HG02973 (cell line): Measurements from ENCODE around the gene NPY5R.

Source experiments
- ATAC-seq: cut with Tn5 transposase; IDR thresholded peaks from one replicate; pipeline ENCODE4 v1.9.1; 2021; ENCODE audit warnings: moderate library complexity; ENCODE audit not compliant: unreplicated experiment

Gene NPY5R

DNA sequence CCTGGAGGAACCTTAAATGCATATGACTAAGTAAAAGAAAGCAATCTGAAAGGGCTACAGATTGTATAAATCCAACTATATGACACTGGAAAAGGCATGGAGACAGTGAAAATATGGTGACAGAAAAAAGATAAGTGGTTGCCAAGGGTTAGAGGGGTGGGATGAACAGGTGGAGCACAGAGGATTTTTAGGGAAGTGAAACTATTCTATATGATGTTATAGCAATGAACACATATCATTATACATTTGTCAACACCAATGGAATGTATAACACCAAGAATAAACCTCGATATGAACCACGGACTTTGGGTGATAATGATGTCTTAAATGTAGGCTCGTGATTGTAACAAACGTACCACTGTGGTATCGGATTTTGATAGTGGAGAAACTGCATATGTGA lies 40.7 kb downstream of the NPY5R start:
- no peak for ATAC-seq

DNA sequence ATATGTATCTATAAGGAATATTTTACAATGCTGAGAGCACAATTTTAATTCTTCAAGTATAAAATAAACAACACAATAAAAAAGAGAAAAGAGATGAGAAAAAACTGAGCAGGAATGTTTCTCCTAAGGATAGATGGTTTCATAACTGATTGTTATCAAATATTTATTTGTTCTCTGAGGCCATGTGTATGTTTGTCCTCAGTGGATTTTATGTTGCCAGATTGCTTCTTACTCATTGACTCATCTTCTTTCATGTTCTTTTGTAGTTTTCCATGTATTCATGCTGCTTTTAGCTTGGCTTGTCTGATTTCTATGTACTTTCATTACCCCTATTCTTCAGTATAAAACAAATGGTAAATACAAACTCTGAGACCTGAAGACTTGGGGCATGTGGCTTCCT lies 41.2 kb downstream of the NPY5R start:
- ATAC-seq, result no peak

DNA sequence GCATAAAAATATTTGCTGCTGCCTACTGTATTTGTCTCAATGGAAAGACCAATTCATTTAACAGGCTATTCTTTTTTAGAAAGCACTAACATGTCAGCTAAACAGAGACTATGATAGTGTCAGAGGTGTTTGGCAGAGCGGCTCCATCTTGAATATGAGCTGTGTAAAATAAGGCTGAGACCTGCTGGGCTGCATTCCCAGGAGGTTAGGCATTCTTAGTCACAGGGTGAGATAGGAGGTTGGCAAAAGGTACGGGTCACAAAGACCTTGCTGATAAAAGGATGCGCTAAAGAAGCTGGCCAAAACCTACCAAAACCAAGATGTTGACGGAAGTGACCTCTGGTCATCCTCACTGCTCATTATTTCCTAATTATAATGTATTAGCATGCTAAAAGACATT lies 41.8 kb downstream of the NPY5R start:
- no peak for ATAC-seq

DNA sequence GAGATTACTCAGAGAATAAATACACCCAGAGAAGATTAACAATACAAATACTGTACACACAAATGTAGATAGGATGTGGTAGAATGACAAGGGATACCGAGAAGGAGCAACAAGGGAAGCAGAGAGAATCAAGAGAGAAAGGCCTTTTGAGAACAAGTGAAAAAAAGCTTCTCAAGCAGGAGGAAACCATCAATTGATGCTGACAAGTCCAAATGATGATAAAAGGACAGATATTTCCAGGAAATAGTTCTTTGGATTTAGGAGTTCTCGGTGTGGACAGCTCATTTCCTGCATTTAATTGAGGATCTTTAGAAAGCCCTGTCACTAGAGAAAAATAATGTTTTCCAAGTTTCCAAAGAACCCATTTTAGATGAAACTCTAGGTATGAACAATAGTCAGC lies 48.1 kb downstream of the NPY5R start:
- ATAC-seq, result no peak

DNA sequence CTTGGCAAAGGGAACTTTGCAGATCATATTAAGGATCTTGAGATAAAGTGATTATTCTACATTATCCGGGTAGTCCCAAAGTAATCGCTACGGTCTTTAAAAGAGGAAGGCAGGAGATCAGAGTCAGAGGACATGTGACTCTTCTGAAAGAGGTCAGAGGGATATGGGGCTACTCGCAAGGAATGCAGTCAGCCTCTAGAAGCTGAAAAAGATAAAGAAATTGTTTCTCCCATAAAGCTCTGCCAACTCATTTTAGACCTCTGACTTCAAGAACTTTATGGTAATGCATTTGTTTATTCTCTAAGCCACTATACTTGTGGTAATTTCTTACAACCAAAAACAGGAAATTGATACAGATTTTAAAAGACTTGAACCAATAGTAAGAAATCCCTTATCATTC lies 48.6 kb downstream of the NPY5R start:
- ATAC-seq, result no peak

DNA sequence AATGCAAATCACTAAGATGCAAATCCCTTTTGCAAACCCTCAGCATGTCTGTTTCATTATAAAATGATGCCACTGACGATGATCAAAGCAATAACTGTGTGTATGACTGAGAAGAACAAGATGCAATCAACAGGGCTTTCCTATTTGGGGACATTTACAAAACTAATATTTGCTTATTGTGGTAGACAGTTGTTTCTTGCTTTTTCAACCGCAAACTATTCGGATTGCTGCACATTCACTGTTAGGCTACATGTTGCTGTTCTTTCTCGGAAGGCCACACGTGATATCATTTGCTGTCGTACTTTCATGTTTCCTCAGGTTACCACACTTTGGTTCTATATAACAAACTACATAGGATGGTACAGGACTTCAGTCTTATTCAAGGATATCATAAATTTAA lies 49.8 kb downstream of the NPY5R start:
- ATAC-seq, result no peak

DNA sequence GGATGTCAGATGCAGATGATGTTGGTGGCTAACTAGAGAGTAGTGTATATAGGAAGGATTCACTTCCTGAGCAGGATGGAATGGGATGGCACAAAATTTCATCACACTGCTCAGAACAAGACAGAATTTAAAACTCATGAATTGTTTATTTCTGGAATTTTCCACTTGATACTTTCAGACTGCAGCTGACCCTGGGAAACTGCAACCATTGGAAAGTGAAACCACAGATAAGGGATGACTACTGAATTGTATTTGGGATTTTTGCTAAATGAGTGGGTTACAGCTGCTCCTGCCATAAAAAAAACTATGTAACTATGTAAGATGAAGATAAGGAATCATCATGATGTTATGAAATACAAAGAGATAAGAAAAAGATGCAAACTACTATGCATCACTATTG lies 51.4 kb downstream of the NPY5R start:
- no peak for ATAC-seq

DNA sequence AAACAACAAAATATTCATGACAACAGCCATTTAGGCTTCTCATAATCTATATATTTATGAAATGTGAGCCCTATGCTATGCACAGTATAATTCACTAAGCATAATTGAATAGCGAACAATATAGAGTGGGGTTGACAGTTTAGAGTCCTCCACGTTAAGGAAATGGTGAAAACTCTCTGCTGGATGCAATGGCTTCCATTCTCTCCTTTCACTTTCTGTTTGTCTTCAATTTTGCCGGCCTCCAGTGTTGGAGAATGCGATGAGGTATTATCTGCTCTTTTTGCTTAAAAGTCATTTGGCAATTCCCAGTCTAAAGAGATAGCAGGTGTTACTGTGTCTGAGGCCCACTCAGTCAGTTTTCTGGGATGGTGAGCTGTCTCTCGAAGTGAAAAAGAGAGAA lies 52.1 kb downstream of the NPY5R start:
- ATAC-seq, result no peak

DNA sequence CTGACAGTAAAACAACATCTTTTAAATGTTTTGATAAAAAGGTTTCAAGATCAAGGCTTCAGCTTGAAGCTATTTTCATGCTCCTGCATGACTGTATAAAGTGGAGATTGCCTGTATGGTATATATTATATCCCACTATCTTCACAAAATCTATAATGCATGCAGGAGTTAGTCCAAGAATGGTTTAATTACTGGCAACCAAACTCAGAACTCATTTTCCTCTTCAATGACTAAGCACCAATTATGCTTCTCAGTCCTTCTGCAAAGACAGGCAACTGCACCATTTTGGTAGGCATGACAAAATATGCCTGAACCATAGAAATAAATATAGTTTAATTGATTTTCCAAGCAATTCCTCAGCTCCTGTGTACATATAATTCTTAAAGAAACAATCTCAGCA lies 54.5 kb downstream of the NPY5R start:
- no peak for ATAC-seq

DNA sequence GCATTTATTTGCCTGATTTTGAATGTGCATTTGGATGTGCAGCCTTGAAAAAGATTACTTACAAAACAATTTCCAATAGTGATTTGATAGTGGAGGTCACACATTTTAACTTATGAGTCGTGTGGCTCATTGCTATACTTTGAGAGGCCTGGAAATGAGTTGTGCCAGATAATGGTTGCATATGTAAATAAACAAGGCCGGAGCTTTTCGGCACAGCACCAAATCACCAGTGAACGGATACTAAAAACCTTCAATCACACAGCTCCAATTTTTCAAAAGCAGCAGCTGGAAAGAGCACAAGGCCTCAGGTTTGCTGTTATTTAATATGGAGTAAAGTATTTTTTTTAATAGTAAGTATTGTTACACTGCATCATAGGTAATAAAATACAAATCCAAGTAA lies 57.2 kb downstream of the NPY5R start:
- no peak for ATAC-seq
